Nephron progenitor cell (in vitro differentiated cells): Measurements from ENCODE around the gene TNNT2.

Experiments
- DNase-seq: peaks from one replicate; pipeline ENCODE4 v3.0.0; 2021
- H3K27ac Mint-ChIP-seq: 2 replicates; pipeline ENCODE4 v1.8.0; 2021; ENCODE audit warnings: mild to moderate bottlenecking, moderate library complexity, mixed read lengths
- H3K27me3 Mint-ChIP-seq: 2 replicates; pipeline ENCODE4 v1.8.0; 2021; ENCODE audit warnings: mild to moderate bottlenecking, low read depth, mixed read lengths; ENCODE audit not compliant: poor library complexity
- H3K36me3 Mint-ChIP-seq: 2 replicates; pipeline ENCODE4 v1.8.0; 2021; ENCODE audit warnings: low read depth, mixed read lengths
- H3K4me1 Mint-ChIP-seq: 2 replicates; pipeline ENCODE4 v1.8.0; 2021; ENCODE audit warnings: mixed read lengths
- H3K4me3 Mint-ChIP-seq: 2 replicates; pipeline ENCODE4 v1.8.0; 2021; ENCODE audit warnings: mild to moderate bottlenecking, moderate library complexity, mixed read lengths
- H3K9me3 Mint-ChIP-seq: 2 replicates; pipeline ENCODE4 v1.8.0; 2021; ENCODE audit warnings: mild to moderate bottlenecking, moderate library complexity, mixed read lengths
- CTCF ChIP-seq: fragments of 200-600 bp; sonication (generic); IDR thresholded peaks from 2 replicates; pipeline ENCODE4 v1.5.0; 2021; ENCODE audit warnings: antibody characterized with exemption

Gene TNNT2

GRCh38 chr1:201310251-201310985 lies 67.1 kb downstream of the TNNT2 start:
- no peak overlapping the region for H3K27ac Mint-ChIP-seq
- H3K36me3 Mint-ChIP-seq: no peaks in the 10 kb centered on the region
- H3K9me3 Mint-ChIP-seq: no peaks in the 10 kb centered on the region
- H3K4me3 Mint-ChIP-seq: no peak overlapping the region
- peaks cover 50% of the 10 kb centered on the region for H3K27me3 Mint-ChIP-seq
- H3K4me1 Mint-ChIP-seq: peaks cover 11% of the 10 kb centered on the region
- no peak for DNase-seq
- no peak for TF ChIP-seq CTCF

GRCh38 chr1:201309416-201309815 lies 68.1 kb downstream of the TNNT2 start:
- H3K4me3 Mint-ChIP-seq: no peak overlapping the region
- H3K4me1 Mint-ChIP-seq: peaks cover 11% of the 10 kb centered on the region
- peaks cover 54% of the 10 kb centered on the region for H3K27me3 Mint-ChIP-seq
- DNase-seq: peak; percentile 70
- no peaks in the 10 kb centered on the region for H3K9me3 Mint-ChIP-seq
- TF ChIP-seq CTCF: peak; percentile 22
- no peaks in the 10 kb centered on the region for H3K36me3 Mint-ChIP-seq
- H3K27ac Mint-ChIP-seq: no peak overlapping the region
